ENCODE measurements around the gene USHBP1. TPM values are rescaled to one million over a fixed set of nuclear protein-coding genes. Genes with fewer than 3 reads are reported as not detected.

USHBP1 gene
- total and polyA plus RNA-seq, 2 of the 13 experiments (the other 11 are each of a cell fraction or from before 2014, with no cell fraction given): 0.15 to 1.5 TPM

DNA sequence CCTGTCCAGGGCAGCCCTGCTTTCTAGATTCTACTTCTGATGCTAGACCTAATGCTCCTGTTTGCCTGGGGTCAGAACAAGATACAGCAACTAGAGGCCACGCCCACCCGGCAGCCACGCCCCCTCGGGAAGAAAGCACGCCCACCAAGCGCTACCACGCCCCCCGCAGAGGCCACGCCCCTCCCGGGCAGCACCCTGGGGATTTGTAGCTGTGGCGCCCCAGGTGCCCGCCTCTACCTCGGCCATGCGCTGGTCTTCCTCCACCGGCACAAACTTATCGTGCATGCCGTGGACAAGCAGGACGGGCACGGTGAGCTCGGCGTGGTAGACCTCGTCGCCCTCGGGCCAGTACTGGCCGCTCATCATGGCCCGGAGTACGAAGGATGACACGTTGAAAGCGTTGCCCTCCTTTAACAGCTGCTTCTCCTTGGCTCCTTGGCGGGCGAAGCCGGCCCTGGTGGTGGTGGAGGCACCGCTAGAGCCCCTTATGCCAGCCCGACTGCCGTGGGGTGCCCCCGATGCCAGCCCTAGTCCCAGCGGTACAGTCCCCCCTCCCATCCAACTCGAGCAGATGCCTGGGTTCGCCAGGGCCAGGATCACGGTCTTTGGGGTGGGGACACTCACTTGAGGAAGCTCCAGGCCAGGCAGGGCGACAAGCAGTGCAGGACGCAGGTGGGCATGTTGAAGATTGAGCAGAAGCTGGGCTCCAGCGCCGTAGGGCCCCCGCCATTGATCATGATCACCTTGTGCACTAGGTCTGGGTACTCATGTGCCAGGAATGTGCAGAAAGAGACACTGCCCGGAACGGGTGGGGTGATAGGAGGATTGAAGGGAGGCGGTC, 29.7 kb upstream of the USHBP1 start (continued):
- TF ChIP-seq ZBTB33 (CRISPR knock-in tag; IDR thresholded peaks at IDR 0.05) (peak; percentile 52; the same call in 1 of the 2 replicates), ZNF761 (CRISPR knock-in tag; conservative IDR thresholded peaks at IDR 0.05) (no peak)

DNA sequence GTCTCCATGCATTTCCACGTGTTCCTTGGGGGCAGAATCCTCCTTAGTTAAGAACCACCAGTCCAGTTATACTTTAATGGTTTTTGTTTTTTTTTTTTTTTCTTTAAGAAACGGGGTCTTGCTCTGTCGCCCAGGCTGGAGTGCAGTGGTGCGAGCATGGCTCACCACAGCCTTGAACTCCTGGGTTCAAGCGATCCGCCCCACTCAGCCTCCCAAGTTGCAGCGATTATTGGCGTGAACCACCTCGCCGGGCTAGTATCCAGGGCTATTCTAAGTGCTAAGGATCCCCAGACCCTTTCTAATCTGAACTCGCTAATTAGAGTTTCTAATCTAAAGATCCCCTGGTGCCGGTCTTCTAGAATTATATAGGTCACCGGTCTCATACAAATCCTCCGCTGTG, 29.1 kb upstream of the USHBP1 start:
- Histone ChIP-seq H3K4me2 (ENCODE audit: low read depth, low read length) (no peak overlapping the region), H4K20me1 (ENCODE audit: insufficient read depth, low read length) (no peaks in the 10 kb centered on the region), H3K27me3 (ENCODE audit: control insufficient read depth in 1 of 2, insufficient read depth in 2 of 2, low read length in 2 of 2) (no peaks in the 10 kb centered on the region), H3K4me3 (replicated peaks in 1 of 3; ENCODE audit: insufficient read depth in 1 of 3, low read depth in 2 of 3, low read length in 3 of 3) (no peak overlapping the region), H3K27ac (ENCODE audit: extremely low read length, insufficient read depth, low read length) (no peak overlapping the region), H3K4me1 (ENCODE audit: insufficient read depth, low read length) (no peaks in the 10 kb centered on the region), H2AFZ (ENCODE audit: low read length) (no peak overlapping the region), H3K79me2 (ENCODE audit: insufficient read depth, low read length) (no peaks in the 10 kb centered on the region), H3K9me3 (ENCODE audit: low read length) (peaks cover 5% of the 10 kb centered on the region), H3K9ac (ENCODE audit: insufficient read depth, low read depth, low read length) (no peak overlapping the region), H3K36me3 (replicated peaks in 1 of 2; ENCODE audit: control insufficient read depth in 1 of 2, insufficient read depth in 2 of 2, low read length in 2 of 2) (peaks cover 0 to 6% of the 10 kb centered on the region in 2 experiments; a peak in 1 of 5 replicates)
- no peak for ATAC-seq
- 97% methylated on average over 14 of the region's 14 CpGs for WGBS (ENCODE audit: low lambda C conversion rate)
- ChIA-PET POLR2A (no interaction called here), CTCF (ENCODE audit: low intra/inter-chr PET ratio, low total read pairs) (interaction anchor here (0.6 kb wide), 1 partner anchor 90 kb away, joined by 3 read pairs; no protein-coding TSS in a partner anchor)
- DNase-seq (ENCODE audit: low spot score): no peak
- in situ Hi-C loops (cut with HindIII; ENCODE audit: extremely low pct_ligation_motif_present, low pct_unique_long_range_greater_than_20kb): no loop called here
- intact Hi-C loops (cut with micrococcal nuclease; ENCODE audit: unreplicated experiment): no loop called here
- no TSS peak for BruUV-seq (replicated peaks)
- FAIRE-seq: no peak
- no peak for TF ChIP-seq ZNF333 (CRISPR knock-in tag; IDR thresholded peaks at IDR 0.05; ENCODE audit: borderline replicate concordance)
- TF ChIP-seq ZBTB1 (CRISPR knock-in tag; IDR thresholded peaks at IDR 0.05; ENCODE audit: borderline replicate concordance): no peak
- TF ChIP-seq ZNF567 (CRISPR knock-in tag; IDR thresholded peaks at IDR 0.05; ENCODE audit: borderline replicate concordance): no peak
- TF ChIP-seq HOXA5 (CRISPR knock-in tag; IDR thresholded peaks at IDR 0.05): no peak
- TF ChIP-seq TBX3 (IDR thresholded peaks at IDR 0.05; ENCODE audit: borderline replicate concordance): no peak
- TF ChIP-seq, protein P1, sequence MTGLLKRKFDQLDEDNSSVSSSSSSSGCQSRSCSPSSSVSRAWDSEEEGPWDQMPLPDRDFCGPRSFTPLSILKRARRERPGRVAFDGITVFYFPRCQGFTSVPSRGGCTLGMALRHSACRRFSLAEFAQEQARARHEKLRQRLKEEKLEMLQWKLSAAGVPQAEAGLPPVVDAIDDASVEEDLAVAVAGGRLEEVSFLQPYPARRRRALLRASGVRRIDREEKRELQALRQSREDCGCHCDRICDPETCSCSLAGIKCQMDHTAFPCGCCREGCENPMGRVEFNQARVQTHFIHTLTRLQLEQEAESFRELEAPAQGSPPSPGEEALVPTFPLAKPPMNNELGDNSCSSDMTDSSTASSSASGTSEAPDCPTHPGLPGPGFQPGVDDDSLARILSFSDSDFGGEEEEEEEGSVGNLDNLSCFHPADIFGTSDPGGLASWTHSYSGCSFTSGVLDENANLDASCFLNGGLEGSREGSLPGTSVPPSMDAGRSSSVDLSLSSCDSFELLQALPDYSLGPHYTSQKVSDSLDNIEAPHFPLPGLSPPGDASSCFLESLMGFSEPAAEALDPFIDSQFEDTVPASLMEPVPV (CRISPR knock-in tag; IDR thresholded peaks at IDR 0.05): no peak
- TF ChIP-seq ZNF512 (CRISPR knock-in tag; IDR thresholded peaks at IDR 0.05): no peak
- no peak for TF ChIP-seq ZSCAN5A (CRISPR knock-in tag; IDR thresholded peaks at IDR 0.05; ENCODE audit: borderline replicate concordance)

All from HepG2 (cell line).